T47D (cell line): ENCODE data around the gene CACNA1A.
"Not testable (repeated sequence)": the region's sequence is repeated elsewhere in the genome, so short reads cannot be mapped to it uniquely, and the experiment has no call there.

Experiments used
- DNase-seq, 2 experiments: peaks; one replicate each; pipeline versions ENCODE4 v3.0.0 to v3.0.0-alpha.2; 2011 to 2012; ENCODE audit warnings: low read depth in 1 of 2, low spot score in 1 of 2
- JUND ChIP-seq: IDR thresholded peaks from 2 replicates; pipeline ENCODE4 v1.6.1; 2012; ENCODE audit warnings: low read depth
- in situ Hi-C: cut with HindIII; loops from 2 replicates; pipeline ENCODE4 v1.10.0; 2016; ENCODE audit warnings: low sequenced_read_pairs, low pct_unique_long_range_greater_than_20kb

Gene CACNA1A

DNA sequence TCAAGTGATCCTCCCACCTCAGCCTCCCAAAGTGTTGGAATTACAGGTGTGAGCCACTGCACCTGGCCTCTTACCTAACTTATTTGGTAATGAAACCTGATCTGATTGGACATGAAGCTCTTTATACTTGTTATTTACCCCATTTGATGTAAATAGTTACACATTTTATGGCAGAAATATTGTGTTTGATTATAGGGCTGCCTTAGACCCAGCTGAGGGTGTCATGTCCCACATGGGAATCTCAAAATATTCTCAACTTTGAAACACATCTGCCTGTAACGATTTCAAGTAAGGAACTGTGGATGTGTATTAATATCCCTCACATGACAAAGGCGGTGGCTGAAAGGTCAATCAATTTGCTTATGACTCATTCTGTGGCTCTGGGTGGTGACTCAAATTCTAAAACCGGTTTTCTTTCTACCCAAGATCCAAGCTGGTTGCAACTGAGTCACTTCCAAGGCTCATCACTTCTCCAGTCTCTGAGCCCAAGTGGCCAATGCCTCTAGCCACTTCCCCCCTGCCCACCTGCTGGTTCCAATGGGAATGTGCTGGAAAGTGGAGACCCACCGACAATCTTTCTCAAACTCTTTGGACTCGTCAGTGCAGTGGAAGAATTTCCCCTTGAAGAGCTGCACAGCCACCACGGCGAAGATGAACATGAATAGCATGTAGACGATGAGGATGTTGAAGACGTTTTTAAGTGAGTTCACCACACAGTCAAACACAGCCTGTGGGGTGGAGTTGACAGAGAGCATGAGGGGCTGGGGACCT, 245.2 kb downstream of the CACNA1A start:
- no peak for TF ChIP-seq JUND
- DNase-seq: peak in 1 of 2 experiments; percentile 61
- in situ Hi-C loops: no loop called here

DNA sequence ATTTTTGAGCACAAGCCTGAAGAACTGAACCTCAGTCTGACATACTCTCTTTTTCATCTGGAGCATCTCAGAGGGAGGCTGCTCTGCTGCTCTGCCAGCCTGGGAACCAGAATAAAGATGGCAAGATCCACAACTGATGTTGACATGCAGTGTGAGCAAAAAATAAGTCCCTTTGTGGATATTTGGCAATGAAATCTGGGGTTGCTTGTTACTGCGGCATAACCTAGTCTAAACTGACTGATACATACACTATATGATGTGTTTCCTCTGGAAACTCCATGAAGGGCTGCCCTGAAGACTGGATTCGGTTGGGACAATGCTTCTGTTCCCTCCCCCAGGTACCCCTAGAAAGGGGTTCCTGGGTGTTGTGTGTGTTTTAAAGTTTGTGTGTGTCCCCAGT, 249.4 kb downstream of the CACNA1A start:
- no peak for DNase-seq
- in situ Hi-C loops: no loop called here
- no peak for TF ChIP-seq JUND

DNA sequence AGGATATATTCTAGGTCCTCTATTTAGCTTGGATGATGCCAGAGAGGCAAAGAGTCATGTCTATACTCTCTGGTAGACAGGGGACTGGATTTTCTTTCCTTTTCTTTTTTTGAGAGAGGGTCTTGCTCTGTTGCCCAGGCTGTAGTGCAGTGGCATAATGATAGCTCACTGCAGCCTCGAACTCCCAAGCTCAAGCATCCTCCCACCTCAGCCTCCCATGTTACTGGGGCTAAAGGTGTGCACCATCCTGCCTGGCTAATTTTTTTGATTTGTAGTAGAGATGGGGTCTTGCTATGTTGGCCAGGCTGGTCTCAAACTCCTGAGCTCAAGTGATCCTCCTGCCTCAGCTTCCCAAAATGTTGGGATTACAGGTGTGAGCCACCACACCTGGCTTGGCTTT, 249.9 kb downstream of the CACNA1A start:
- DNase-seq, in situ Hi-C loops: not testable (repeated sequence)

DNA sequence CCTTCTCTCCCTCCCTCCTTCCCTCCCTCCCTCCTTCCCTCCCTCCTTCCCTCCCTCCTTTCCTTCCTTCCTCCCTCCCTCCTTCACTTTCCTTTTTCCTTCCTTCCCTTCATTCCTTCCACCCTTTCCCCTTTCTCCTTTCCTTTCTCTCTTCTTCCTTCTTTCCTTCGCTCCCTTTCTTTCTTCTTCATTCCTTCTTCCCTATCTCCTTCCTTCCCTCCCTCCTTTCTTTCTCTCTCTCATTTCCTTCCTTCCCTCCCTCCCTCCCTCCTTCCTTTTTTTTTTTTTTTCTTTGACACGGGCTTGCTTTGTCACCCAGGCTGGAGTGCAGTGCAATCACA, 250.6 kb downstream of the CACNA1A start:
- in situ Hi-C loops: no loop called here
- no peak for DNase-seq
- TF ChIP-seq JUND: no peak

DNA sequence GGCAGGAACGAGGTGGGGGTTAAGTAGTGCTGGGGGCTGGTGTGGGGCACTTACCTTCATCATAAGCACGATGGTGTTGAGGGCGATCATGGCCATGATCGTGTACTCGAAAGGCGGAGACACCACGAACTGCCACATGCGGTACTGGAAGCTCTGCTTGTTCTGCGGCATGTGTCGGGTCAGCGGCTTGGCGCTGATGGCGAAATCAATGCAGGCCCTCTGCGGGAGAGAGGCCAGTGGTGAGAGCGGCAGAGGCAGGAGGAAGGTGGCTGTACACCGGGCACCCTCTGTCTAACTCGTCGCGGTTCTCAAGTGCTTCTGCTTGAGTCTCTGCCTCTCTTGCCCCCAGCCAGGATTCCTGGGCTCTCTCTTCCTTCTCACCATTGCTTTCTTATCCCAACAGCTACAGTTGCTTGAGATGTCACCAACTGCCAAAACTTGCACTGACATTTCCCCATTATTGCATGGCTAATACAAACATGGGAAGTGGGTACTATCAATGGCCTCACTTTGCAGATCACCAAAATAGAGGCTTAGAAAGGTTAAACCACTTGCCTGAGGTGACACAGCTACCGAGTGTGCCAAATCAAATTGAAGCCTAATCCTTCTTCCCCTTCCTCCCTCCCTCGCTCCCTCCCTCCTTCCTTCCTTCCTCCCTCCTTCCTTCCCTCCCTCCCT, 251.1 kb downstream of the CACNA1A start:
- peak in 1 of 2 experiments; percentile 17 for DNase-seq
- in situ Hi-C loops: no loop called here
- no peak for TF ChIP-seq JUND

DNA sequence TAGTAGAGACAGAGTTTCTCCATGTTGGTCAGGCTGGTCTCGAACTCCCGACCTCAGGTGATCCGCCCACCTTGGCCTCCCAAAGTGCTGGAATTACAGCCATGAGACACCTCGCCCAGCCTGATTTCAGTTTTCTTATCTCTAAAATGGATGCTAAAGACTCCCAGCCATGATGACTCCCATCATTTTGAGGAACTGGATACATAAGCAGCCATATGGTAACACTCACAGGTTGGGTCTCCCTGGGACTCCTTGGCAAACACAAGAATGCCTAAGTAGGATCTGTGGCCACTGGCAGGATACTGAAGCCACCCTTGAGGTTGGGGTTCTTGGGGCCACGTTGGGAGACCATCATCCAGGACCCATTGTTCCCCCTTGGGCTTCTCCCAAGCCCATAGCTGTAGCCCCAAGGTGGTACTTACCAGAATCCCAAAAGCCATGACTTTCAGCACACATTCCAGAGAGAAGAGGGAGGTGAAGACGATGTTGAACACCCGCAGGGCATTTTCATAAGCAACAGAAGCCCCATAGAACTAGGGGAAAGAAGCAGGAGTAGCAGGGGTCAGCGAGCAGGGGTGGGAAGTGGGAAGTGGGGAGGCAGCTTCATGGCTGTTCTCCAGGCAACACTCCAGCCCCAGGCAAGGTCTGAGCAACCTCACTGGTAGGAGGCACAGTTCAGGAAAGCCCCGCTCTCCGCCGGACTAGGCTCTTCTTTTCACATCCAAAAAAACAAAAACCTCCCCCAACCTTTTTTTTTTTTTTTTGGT, 253.5 kb downstream of the CACNA1A start:
- no peak for TF ChIP-seq JUND
- in situ Hi-C loops: no loop called here
- no peak for DNase-seq

DNA sequence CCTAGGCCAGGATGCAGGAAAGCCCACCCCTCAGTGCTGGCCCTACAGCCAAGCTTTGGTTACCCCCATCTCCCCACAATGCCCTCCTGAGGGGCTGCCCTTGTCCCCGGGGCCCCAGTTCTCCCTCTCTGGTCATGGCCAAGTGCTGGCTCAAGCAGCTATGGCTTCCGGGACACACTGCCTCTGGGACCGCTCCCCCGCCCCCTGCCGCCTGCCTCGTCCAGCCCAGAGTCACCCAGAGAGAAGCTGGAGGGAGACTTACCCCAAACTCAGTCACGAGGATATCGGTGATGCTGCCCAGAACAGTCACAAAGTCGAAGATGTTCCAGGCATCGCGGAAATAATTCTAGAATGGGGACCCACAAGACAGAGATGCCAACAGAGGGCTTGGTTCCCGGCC, 261.4 kb downstream of the CACNA1A start:
- no peak for TF ChIP-seq JUND

DNA sequence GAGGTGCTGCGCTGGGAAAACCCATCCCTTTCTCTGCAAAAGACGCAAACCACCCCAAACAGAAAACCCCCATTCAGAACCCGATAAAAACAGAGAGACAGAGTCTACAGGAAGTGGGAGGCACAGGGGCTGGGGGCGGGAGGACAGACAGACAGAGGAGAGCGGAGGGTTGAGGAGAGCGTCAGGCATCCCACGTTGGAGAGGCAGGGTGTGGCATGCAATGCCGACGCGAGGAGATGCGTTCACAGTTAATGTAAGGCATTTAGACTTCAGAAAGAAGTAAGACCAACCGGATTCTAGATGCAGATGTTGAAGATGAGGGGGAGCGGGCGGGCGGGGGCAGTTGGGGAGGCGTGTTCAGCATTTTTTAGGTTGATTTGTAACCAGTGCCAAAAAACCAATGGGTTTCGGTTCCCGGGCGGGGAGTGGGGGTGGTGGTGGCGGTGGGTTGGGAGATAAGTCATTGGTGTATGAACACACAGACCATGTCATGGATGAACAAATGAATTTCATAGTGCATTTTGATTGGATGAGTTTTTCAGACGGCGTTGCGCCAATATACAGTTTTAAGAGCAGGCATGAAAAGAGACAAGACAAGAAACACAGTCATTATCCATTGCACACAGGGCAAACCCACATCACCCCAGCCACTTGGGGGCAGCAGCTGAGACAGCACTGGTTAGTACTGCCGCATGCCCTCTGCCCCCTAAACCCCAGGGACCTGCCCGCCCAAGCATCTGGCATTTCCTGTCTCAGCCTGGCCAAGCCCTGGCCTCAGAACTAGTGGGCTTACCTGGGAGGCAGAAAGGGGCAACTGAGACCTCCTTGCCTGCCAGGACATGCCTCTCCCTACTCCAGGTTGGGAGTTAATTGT, 264.8 kb downstream of the CACNA1A start:
- TF ChIP-seq JUND: no peak
- in situ Hi-C loops: no loop called here
- DNase-seq: no peak

More for the DNA sequence above, 261.4 kb downstream of the CACNA1A start:
- in situ Hi-C loops: no loop called here
- DNase-seq: no peak

DNA sequence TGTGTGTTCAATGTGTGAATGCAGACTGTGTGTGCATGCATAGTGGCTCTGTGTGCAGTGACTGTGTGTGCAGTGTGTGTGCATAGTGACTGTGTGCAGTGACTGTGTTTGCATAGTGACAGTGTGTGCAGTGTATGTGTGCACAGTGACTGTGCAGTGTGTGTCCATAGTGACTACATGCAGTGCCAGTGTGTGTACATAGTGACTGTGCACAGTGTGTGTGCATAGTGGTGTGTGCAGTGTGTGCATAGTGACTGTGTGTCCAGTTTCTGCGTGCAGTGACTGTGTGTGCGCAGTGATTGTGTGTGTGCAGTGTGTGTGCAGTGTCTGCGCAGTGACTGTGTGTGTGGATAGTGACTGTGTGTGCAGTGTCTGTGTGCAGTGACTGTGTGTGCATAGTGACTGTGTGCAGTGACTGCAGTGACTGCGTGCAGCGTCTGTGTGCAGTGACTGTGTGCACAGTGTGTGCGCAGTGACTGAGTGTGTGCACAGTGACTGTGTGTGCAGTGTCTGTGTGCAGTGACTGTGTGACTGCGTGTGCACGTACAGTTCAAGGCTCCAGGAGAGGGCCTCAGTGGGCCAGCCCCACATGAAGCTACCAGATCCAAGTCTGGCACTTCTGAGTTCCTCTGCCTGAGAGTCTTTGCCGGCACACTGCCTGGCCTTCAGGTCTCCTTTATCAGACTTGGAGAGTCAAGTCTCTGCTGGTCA, 265.8 kb downstream of the CACNA1A start:
- in situ Hi-C loops: no loop called here
- DNase-seq: no peak
- no peak for TF ChIP-seq JUND

DNA sequence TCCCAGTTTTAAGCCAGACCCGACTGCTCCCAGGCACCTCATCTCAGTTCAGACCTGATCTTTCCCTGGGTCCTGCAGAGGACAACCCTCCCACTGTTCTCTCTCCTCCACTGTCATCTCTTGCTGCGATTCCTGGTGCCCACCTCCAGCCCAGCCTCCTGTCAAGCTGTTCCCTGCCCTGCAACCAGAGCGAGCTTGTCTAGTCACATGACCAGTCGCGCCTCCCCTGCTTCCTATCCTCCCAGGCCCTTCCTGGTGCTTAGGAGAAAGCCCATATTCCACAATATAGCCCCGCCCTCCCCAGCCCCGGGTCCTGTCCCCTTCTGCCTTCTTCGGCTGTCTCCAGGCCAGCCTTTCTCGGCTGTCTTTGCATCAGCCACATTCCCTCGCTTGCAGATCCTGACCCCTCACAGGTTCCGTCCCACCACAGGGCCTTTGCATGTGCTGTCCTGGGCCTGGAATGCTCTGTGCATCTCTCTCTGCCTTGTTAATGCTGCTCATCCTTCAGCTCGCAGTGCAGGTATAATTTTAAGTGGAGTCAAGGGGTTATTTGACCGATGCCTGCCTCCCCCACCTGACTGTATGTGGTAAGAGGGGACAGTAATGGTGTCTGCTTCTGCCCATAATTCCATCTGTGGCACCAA, 267.3 kb downstream of the CACNA1A start:
- no peak for DNase-seq
- in situ Hi-C loops: no loop called here
- TF ChIP-seq JUND: no peak

DNA sequence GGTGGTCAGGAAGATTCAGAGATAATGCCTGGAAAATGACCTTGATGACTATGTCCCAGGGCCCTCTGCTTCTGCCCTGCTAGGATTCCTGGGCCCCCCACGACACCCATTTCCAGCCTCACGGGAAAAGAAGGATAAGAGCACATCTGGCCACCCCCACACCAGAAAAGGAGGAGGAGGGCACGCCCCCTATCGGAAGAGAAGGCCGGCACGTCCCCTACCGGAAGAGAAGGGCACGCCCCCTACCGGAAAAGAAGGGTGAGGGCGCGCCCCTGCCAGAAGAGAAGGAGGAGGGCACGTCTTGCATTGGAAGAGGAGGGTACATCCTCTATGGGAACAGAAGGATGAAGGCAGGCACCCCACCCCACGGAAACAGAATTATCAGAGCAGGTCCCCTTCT, 271.8 kb downstream of the CACNA1A start:
- no peak for TF ChIP-seq JUND
- DNase-seq: peak in 1 of 2 experiments; percentile 41
- in situ Hi-C loops: no loop called here

DNA sequence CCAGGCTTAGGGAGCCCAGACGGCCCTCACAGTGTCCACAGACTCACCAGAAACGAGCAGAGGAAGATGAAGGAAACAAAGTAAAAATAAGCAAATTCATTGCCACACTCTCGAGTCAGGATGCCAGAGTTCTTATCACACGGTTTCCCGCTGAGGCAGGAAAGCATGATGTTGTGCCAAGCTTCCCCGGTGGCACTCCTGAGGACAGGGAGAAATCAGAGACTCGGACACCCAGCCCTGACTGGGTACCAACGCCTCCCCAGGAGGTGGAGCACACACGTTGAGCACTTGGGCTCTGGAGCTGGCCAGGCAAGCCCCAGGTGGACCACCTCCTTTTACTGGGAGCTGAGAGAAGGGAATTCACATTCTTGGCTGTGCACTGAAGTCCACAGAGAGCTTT, 274.6 kb downstream of the CACNA1A start:
- in situ Hi-C loops: no loop called here
- no peak for DNase-seq
- TF ChIP-seq JUND: no peak
